Neural progenitor cell (in vitro differentiated cells): ENCODE results near the gene CSF2. TPM values are rescaled to one million over a fixed set of nuclear protein-coding genes. Genes with fewer than 3 reads are reported as not detected.
"Not testable (repeated sequence)": the region's sequence is repeated elsewhere in the genome, so short reads cannot be mapped to it uniquely, and the experiment has no call there.

Source experiments
- DNase-seq: peaks from one replicate; pipeline ENCODE4 v3.0.0-alpha.2; 2016; ENCODE audit warnings: low spot score
- H2AFZ ChIP-seq: fragments of 200-600 bp; sonication (generic); replicated peaks from 2 replicates; pipeline ENCODE4 v1.6.1; 2016; ENCODE audit warnings: antibody characterized with exemption
- H3F3A ChIP-seq: fragments of 200-600 bp; sonication (generic); 2 replicates; pipeline ENCODE4 v1.6.1; 2016; ENCODE audit warnings: antibody characterized with exemption, low read depth
- H3K27ac ChIP-seq: fragments of 200-600 bp; sonication (generic); 2 replicates; pipeline ENCODE4 v1.5.1; 2016; ENCODE audit warnings: mild to moderate bottlenecking
- H3K27me3 ChIP-seq: fragments of 200-600 bp; sonication (generic); 2 replicates; pipeline ENCODE4 v1.6.1; 2016; ENCODE audit warnings: mild to moderate bottlenecking, moderate library complexity
- H3K36me3 ChIP-seq: fragments of 200-600 bp; sonication (generic); 2 replicates; pipeline ENCODE4 v1.5.1; 2016
- H3K4me1 ChIP-seq: fragments of 200-600 bp; sonication (generic); 2 replicates; pipeline ENCODE4 v1.6.1; 2016; ENCODE audit warnings: mixed run types
- H3K4me2 ChIP-seq: fragments of 200-600 bp; sonication (generic); 2 replicates; pipeline ENCODE4 v1.6.1; 2016
- H3K4me3 ChIP-seq: fragments of 200-600 bp; sonication (generic); 2 replicates; pipeline ENCODE4 v1.5.1; 2016
- H3K79me2 ChIP-seq: fragments of 200-600 bp; sonication (generic); 2 replicates; pipeline ENCODE4 v1.6.1; 2016; ENCODE audit warnings: low read depth
- H3K9ac ChIP-seq: fragments of 200-600 bp; sonication (generic); 2 replicates; pipeline ENCODE4 v1.6.1; 2016
- H3K9me3 ChIP-seq: fragments of 200-600 bp; sonication (generic); 2 replicates; pipeline ENCODE4 v1.5.1; 2016; ENCODE audit warnings: low read depth
- H4K20me1 ChIP-seq: fragments of 200-600 bp; sonication (generic); 2 replicates; pipeline ENCODE4 v1.6.1; 2016; ENCODE audit warnings: low read depth
- H3K27ac Mint-ChIP-seq: 3 replicates; pipeline ENCODE4 v1.8.0; 2021; ENCODE audit warnings: mixed read lengths
- H3K27me3 Mint-ChIP-seq: 2 replicates; pipeline ENCODE4 v1.8.0; 2022; ENCODE audit warnings: low read depth, mild to moderate bottlenecking, inconsistent platforms, moderate library complexity, mixed read lengths; ENCODE audit not compliant: insufficient read depth
- H3K36me3 Mint-ChIP-seq: 3 replicates; pipeline ENCODE4 v1.8.0; 2021; ENCODE audit warnings: mixed read lengths
- H3K4me1 Mint-ChIP-seq: 3 replicates; pipeline ENCODE4 v1.8.0; 2021; ENCODE audit warnings: mixed read lengths
- H3K4me3 Mint-ChIP-seq: 3 replicates; pipeline ENCODE4 v1.8.0; 2021; ENCODE audit warnings: mild to moderate bottlenecking, moderate library complexity, mixed read lengths
- H3K9me3 Mint-ChIP-seq: 3 replicates; pipeline ENCODE4 v1.8.0; 2020; ENCODE audit warnings: mixed read lengths
- CTCF ChIP-seq: fragments of 200-600 bp; sonication (generic); IDR thresholded peaks from 2 replicates; pipeline ENCODE4 v1.5.1; 2017; ENCODE audit warnings: antibody characterized with exemption, mild to moderate bottlenecking
- EZH2 ChIP-seq: fragments of 200-600 bp; sonication (generic); IDR thresholded peaks from 2 replicates; pipeline ENCODE4 v1.6.1; 2017; ENCODE audit warnings: antibody characterized with exemption, mild to moderate bottlenecking, moderate library complexity
- EZH2phosphoT487 ChIP-seq: fragments of 200-600 bp; sonication (generic); IDR thresholded peaks from 2 replicates; pipeline ENCODE4 v1.6.1; 2017; ENCODE audit warnings: antibody characterized with exemption
- total RNA-seq: library from RNA; depleted of rRNA; stranded (reverse); fragments of >200 nt; gene quantifications from 2 replicates; pipeline ENCODE4 v1.2.3, GENCODE V29; 2015; ENCODE audit warnings: low replicate concordance

Gene CSF2
- total RNA-seq, 1 donor from 2014 or later: not detected

- Histone ChIP-seq H3K36me3 (no peaks in the 10 kb centered on the region), H3K27ac (no peak overlapping the region), H3K79me2 (no peaks in the 10 kb centered on the region), H3K4me3 (no peak overlapping the region), H2AFZ (no peak overlapping the region), H3K4me1 (no peaks in the 10 kb centered on the region), H3F3A (no peaks in the 10 kb centered on the region), H3K9ac (no peak overlapping the region), H4K20me1 (no peaks in the 10 kb centered on the region), H3K4me2 (no peak overlapping the region), H3K27me3 (no peaks in the 10 kb centered on the region), H3K9me3 (no peaks in the 10 kb centered on the region)
- Mint-ChIP-seq H3K4me3 (no peak overlapping the region), H3K36me3 (no peaks in the 10 kb centered on the region), H3K4me1 (no peaks in the 10 kb centered on the region), H3K27ac (no peak overlapping the region), H3K27me3 (peaks cover 6% of the 10 kb centered on the region), H3K9me3 (no peaks in the 10 kb centered on the region)
- TF ChIP-seq CTCF (no peak), EZH2 (no peak), EZH2phosphoT487 (no peak)
- no peak for DNase-seq
Measured at GRCh38 chr5:132114150-132115121, 40.8 kb downstream of the CSF2 start.

- no peaks in the 10 kb centered on the region for H3K79me2 ChIP-seq
- no peak overlapping the region for H3K9ac ChIP-seq
- TF ChIP-seq EZH2phosphoT487 (no peak), CTCF (no peak), EZH2 (no peak)
- H3K27me3 ChIP-seq: no peaks in the 10 kb centered on the region
- H3K4me3 Mint-ChIP-seq: no peak overlapping the region
- no peaks in the 10 kb centered on the region for H4K20me1 ChIP-seq
- H3K9me3 ChIP-seq: no peaks in the 10 kb centered on the region
- H3K27ac ChIP-seq: no peak overlapping the region
- no peak overlapping the region for H3K4me3 ChIP-seq
- no peak for DNase-seq
- H3K36me3 Mint-ChIP-seq: no peaks in the 10 kb centered on the region
- peaks cover 6% of the 10 kb centered on the region for H3K27me3 Mint-ChIP-seq
- no peaks in the 10 kb centered on the region for H3K9me3 Mint-ChIP-seq
- no peaks in the 10 kb centered on the region for H3K4me1 Mint-ChIP-seq
- no peaks in the 10 kb centered on the region for H3K36me3 ChIP-seq
- H3K27ac Mint-ChIP-seq: no peak overlapping the region
- H3K4me1 ChIP-seq: no peaks in the 10 kb centered on the region
- H3K4me2 ChIP-seq: no peak overlapping the region
- H2AFZ ChIP-seq: no peak overlapping the region
- H3F3A ChIP-seq: no peaks in the 10 kb centered on the region
Measured at GRCh38 chr5:132115375-132115774, 41.8 kb downstream of the CSF2 start.

- H3K27ac Mint-ChIP-seq: no peak overlapping the region
- H3K36me3 Mint-ChIP-seq: no peaks in the 10 kb centered on the region
- no peak overlapping the region for H3K4me2 ChIP-seq
- H3K36me3 ChIP-seq: no peaks in the 10 kb centered on the region
- no peaks in the 10 kb centered on the region for H3K9me3 Mint-ChIP-seq
- no peaks in the 10 kb centered on the region for H3K4me1 ChIP-seq
- H3K27me3 Mint-ChIP-seq: peaks cover 6% of the 10 kb centered on the region
- H3K79me2 ChIP-seq: no peaks in the 10 kb centered on the region
- H3K4me3 ChIP-seq: no peak overlapping the region
- no peak overlapping the region for H3K4me3 Mint-ChIP-seq
- no peaks in the 10 kb centered on the region for H3K27me3 ChIP-seq
- no peaks in the 10 kb centered on the region for H3F3A ChIP-seq
- no peak overlapping the region for H3K27ac ChIP-seq
- DNase-seq: no peak
- H4K20me1 ChIP-seq: no peaks in the 10 kb centered on the region
- TF ChIP-seq EZH2 (no peak), EZH2phosphoT487 (no peak), CTCF (no peak)
- no peaks in the 10 kb centered on the region for H3K4me1 Mint-ChIP-seq
- no peak overlapping the region for H2AFZ ChIP-seq
- no peak overlapping the region for H3K9ac ChIP-seq
- H3K9me3 ChIP-seq: no peaks in the 10 kb centered on the region
Measured at GRCh38 chr5:132116072-132116471, 42.5 kb downstream of the CSF2 start.

GRCh38 chr5:132116909-132117489 lies 43.4 kb downstream of the CSF2 start:
- H3K9me3 ChIP-seq, H3K4me3 Mint-ChIP-seq, H3K27me3 ChIP-seq, H3K27me3 Mint-ChIP-seq, H3F3A ChIP-seq, H3K27ac Mint-ChIP-seq, DNase-seq, H3K4me1 Mint-ChIP-seq, H4K20me1 ChIP-seq, H3K4me3 ChIP-seq, H3K4me2 ChIP-seq, H3K27ac ChIP-seq, H3K36me3 Mint-ChIP-seq, H3K9ac ChIP-seq, H3K4me1 ChIP-seq, H2AFZ ChIP-seq, H3K79me2 ChIP-seq, H3K36me3 ChIP-seq, H3K9me3 Mint-ChIP-seq: not testable (repeated sequence)

GRCh38 chr5:132120717-132121116 lies 47.1 kb downstream of the CSF2 start:
- H3K4me1 ChIP-seq, H3K4me1 Mint-ChIP-seq, H2AFZ ChIP-seq, H3K27ac Mint-ChIP-seq, H3K27ac ChIP-seq, H3K27me3 Mint-ChIP-seq, H3K36me3 ChIP-seq, H3K4me3 ChIP-seq, DNase-seq, H3K9me3 ChIP-seq, H3K79me2 ChIP-seq, H3K9ac ChIP-seq, H3F3A ChIP-seq, H3K27me3 ChIP-seq, H3K4me3 Mint-ChIP-seq, H3K36me3 Mint-ChIP-seq, H3K4me2 ChIP-seq, H4K20me1 ChIP-seq, H3K9me3 Mint-ChIP-seq: not testable (repeated sequence)
